SU-DHL-6 (cell line): ENCODE data around the gene POU6F1.

Experiments
- H2AFZ ChIP-seq: fragments of 200-600 bp; sonication (generic); 2 replicates; pipeline ENCODE4 v1.6.1; 2014; ENCODE audit warnings: low read depth, mild to moderate bottlenecking, moderate library complexity, mixed read lengths, antibody characterized with exemption, low read length; ENCODE audit not compliant: severe bottlenecking
- H3F3A ChIP-seq: fragments of 200-600 bp; shearing (Covaris generic); 2 replicates; pipeline ENCODE4 v1.6.0; 2016; ENCODE audit warnings: antibody characterized with exemption, mild to moderate bottlenecking; ENCODE audit not compliant: insufficient read depth
- H3K27ac ChIP-seq: fragments of 200-600 bp; sonication (generic); 2 replicates; pipeline ENCODE4 v1.5.1; 2016; ENCODE audit warnings: low read depth, mild to moderate bottlenecking, low read length, moderate library complexity, mixed read lengths
- H3K27me3 ChIP-seq: fragments of 200-600 bp; sonication (generic), shearing (Covaris generic); 2 replicates; pipeline ENCODE4 v1.6.0; 2014; ENCODE audit warnings: mild to moderate bottlenecking, low read length
- H3K36me3 ChIP-seq: fragments of 200-600 bp; sonication (generic); 2 replicates; pipeline ENCODE4 v1.6.1; 2014; ENCODE audit warnings: mild to moderate bottlenecking, low read length, mixed read lengths
- H3K4me2 ChIP-seq: fragments of 300-600, 200-600 bp; shearing (Covaris generic), sonication (generic); 2 replicates; pipeline ENCODE4 v1.6.0; 2014; ENCODE audit warnings: low read length, low read depth, mild to moderate bottlenecking; ENCODE audit not compliant: poor library complexity, severe bottlenecking
- H3K4me3 ChIP-seq: fragments of 200-600 bp; sonication (generic); 2 replicates; pipeline ENCODE4 v1.5.1; 2014; ENCODE audit warnings: antibody characterized with exemption, low read length, mild to moderate bottlenecking, mixed read lengths; ENCODE audit not compliant: insufficient read depth, poor library complexity, severe bottlenecking
- H3K79me2 ChIP-seq: fragments of 200-600 bp; sonication (generic); 2 replicates; pipeline ENCODE4 v1.6.1; 2014; ENCODE audit warnings: mild to moderate bottlenecking, low read length, moderate library complexity; ENCODE audit not compliant: insufficient read depth
- H3K9ac ChIP-seq: fragments of 200-600 bp; sonication (generic); 2 replicates; pipeline ENCODE4 v1.7.0; 2014; ENCODE audit warnings: mild to moderate bottlenecking, low read length
- H3K9me2 ChIP-seq: fragments of 200-600 bp; sonication (generic); replicated peaks from 2 replicates; pipeline ENCODE4 v1.6.1; 2014; ENCODE audit warnings: low read length; ENCODE audit not compliant: insufficient read depth
- H3K9me3 ChIP-seq: fragments of 200-600 bp; sonication (generic); 2 replicates; pipeline ENCODE4 v1.6.1; 2014; ENCODE audit warnings: low read length, mixed read lengths; ENCODE audit not compliant: insufficient read depth
- H4K20me1 ChIP-seq: fragments of 200-600 bp; sonication (generic); 2 replicates; pipeline ENCODE4 v1.6.1; 2014; ENCODE audit warnings: low read depth, mild to moderate bottlenecking, antibody characterized with exemption, low read length, moderate library complexity, mixed read lengths
- EZH2phosphoT487 ChIP-seq: fragments of 200-600 bp; sonication (generic), shearing (Covaris generic); conservative IDR thresholded peaks from 2 replicates; pipeline ENCODE4 v1.6.1; 2018; ENCODE audit warnings: mild to moderate bottlenecking, antibody characterized with exemption, low read length, moderate library complexity, mixed read lengths
- TF ChIP-seq, protein P1 (sequence below): fragments of 200-600 bp; sonication (generic); IDR thresholded peaks from one replicate; pipeline ENCODE4 v1.5.1; 2017; ENCODE audit warnings: antibody characterized with exemption, mild to moderate bottlenecking, low read length, moderate library complexity; ENCODE audit not compliant: insufficient read depth, poor library complexity, severe bottlenecking

The POU6F1 gene

DNA sequence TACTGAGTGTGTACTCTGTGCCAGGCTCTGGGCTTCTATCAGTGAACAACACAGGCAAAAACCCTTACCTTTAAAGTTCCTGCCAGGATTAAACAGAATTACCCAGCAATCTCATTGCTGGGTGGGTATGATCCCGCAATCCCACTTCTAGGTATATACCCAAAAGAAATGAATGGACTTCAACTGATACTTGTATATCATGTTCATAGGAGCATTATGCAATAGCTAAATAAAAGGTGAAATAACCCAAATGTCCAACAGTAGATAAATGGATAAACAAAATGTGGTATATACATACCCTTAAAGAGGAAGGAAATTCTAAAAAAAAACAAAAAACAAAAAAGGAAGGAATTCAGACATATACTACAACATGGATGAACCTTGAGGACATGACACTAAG lies 35.4 kb upstream of the POU6F1 start:
- Histone ChIP-seq H3F3A (no peaks in the 10 kb centered on the region), H3K79me2 (no peaks in the 10 kb centered on the region), H3K27ac (no peak overlapping the region), H3K9me2 (no peaks in the 10 kb centered on the region), H3K36me3 (no peaks in the 10 kb centered on the region), H2AFZ (no peak overlapping the region), H3K9ac (no peak overlapping the region), H3K9me3 (no peaks in the 10 kb centered on the region), H3K4me3 (no peak overlapping the region), H3K27me3 (no peaks in the 10 kb centered on the region), H4K20me1 (no peaks in the 10 kb centered on the region), H3K4me2 (no peak overlapping the region)
- no peak for TF ChIP-seq EZH2phosphoT487
- TF ChIP-seq, protein P1, sequence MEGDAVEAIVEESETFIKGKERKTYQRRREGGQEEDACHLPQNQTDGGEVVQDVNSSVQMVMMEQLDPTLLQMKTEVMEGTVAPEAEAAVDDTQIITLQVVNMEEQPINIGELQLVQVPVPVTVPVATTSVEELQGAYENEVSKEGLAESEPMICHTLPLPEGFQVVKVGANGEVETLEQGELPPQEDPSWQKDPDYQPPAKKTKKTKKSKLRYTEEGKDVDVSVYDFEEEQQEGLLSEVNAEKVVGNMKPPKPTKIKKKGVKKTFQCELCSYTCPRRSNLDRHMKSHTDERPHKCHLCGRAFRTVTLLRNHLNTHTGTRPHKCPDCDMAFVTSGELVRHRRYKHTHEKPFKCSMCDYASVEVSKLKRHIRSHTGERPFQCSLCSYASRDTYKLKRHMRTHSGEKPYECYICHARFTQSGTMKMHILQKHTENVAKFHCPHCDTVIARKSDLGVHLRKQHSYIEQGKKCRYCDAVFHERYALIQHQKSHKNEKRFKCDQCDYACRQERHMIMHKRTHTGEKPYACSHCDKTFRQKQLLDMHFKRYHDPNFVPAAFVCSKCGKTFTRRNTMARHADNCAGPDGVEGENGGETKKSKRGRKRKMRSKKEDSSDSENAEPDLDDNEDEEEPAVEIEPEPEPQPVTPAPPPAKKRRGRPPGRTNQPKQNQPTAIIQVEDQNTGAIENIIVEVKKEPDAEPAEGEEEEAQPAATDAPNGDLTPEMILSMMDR = no peak

DNA sequence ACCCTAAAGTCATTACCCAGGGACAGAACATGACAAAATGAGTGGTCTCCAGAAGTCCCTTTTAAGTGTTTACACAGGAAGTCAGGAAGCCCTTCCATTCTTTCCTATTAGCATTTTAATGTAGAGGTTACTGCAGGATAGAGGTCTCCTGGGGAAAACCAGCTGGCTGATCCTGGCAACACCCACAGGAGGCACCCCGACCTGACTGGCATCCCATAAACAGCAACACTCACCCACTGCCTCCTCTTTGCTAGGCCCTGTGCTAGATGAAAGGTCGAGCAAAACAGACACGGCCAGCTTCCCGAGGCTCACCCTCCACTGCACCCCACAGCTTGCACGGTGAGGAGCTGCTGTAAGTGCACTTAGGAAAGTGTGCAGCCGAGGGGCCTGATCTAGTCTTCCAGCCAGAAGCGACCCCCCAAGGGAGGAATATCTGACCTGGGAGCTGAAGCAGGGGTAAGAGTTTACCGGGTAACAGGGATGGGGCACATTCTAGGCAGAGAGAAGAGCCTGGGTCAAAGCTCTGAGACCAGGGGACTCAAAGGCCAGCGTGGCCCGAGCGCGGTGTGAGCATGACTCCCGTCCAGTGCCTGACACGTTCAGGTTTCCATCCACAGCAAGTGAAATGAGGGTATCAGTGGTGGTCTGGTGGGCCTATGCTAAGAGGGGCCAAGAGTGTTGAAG lies 29.8 kb upstream of the POU6F1 start:
- Histone ChIP-seq H2AFZ (no peak overlapping the region), H3K79me2 (no peaks in the 10 kb centered on the region), H3K4me2 (no peak overlapping the region)

DNA sequence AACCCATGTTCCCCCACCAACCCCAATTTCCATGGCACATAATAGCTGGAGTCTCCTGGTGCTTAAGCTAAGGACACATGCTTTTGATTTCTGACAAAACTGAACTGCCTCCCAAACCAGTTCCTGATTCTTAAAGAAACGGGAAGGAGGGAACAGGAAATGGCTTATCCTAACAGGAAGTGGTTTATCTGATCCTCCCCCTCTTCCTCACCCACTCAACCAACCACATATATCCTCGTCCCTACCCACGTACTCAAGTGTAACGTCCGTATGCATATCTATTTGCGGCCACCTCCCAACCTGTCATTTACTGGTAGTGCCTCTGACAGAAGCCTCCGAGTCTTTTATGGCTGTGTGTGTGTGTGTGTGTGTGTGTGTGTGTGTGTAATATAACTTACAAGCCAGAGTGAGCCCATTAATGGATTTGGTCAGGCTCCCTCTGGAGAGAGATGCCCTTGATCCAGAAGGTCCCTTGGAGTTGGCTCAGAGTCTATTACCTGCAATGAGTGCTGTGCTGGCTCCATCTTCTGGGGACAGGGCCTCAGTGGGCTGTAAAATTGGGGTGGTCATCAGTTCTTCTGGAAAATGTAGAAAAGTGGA lies 28.5 kb upstream of the POU6F1 start:
- Histone ChIP-seq H4K20me1 (no peaks in the 10 kb centered on the region), H3K9ac (no peak overlapping the region), H3K4me2 (no peak overlapping the region), H3K36me3 (peaks cover 6% of the 10 kb centered on the region), H3K27me3 (no peaks in the 10 kb centered on the region), H3K9me2 (no peaks in the 10 kb centered on the region), H3K9me3 (no peaks in the 10 kb centered on the region), H2AFZ (no peak overlapping the region), H3K27ac (no peak overlapping the region), H3K79me2 (no peaks in the 10 kb centered on the region), H3F3A (peaks cover 28% of the 10 kb centered on the region; the same call in 1 of the 2 replicates), H3K4me3 (no peak overlapping the region)
- TF ChIP-seq EZH2phosphoT487 = no peak
- TF ChIP-seq, protein P1 = no peak

More for the DNA sequence above, 29.8 kb upstream of the POU6F1 start:
- Histone ChIP-seq H4K20me1 (no peaks in the 10 kb centered on the region), H3K36me3 (0 out of 2 replicates have a peak, but pooled peaks cover 2% of the 10 kb centered on the region), H3K4me3 (no peak overlapping the region), H3F3A (peaks cover 17% of the 10 kb centered on the region; the same call in 1 of the 2 replicates), H3K27ac (no peak overlapping the region), H3K27me3 (no peaks in the 10 kb centered on the region), H3K9ac (no peak overlapping the region), H3K9me3 (no peaks in the 10 kb centered on the region), H3K9me2 (no peaks in the 10 kb centered on the region)
- TF ChIP-seq EZH2phosphoT487 = no peak
- TF ChIP-seq, protein P1 = no peak
